ENCODE results near the gene C1QTNF1.

Gene C1QTNF1

GRCh38 chr17:79023886-79024771 lies at the start of gene C1QTNF1:
TSS of gene C1QTNF1 (plus strand) at chr17:79024169. CDS start at chr17:79043969, 19,800 bp downstream.
- no peak for DNase-seq (ENCODE audit: low read depth in 2 of 2)

GRCh38 chr17:78974635-78975591 lies 49.1 kb upstream of the C1QTNF1 start:
- no peak for DNase-seq (ENCODE audit: low read depth in 2 of 2)

GRCh38 chr17:78976907-78977680 lies 46.9 kb upstream of the C1QTNF1 start:
- no peak for DNase-seq (ENCODE audit: low read depth in 2 of 2)

GRCh38 chr17:78977681-78977943 lies 46.4 kb upstream of the C1QTNF1 start:
- DNase-seq (ENCODE audit: low read depth in 2 of 2) = no peak

- no peak for DNase-seq (ENCODE audit: low read depth in 2 of 2)
Measured at GRCh38 chr17:78977997-78978973, 45.7 kb upstream of the C1QTNF1 start.

GRCh38 chr17:78979780-78980623 lies 44.0 kb upstream of the C1QTNF1 start, which contains the start of gene LGALS3BP:
TSS of gene LGALS3BP (minus strand) at chr17:78979923. CDS start at chr17:78977191, 2,732 bp downstream.
- DNase-seq (ENCODE audit: low read depth in 2 of 2) = no peak

GRCh38 chr17:78980624-78980972 lies 43.4 kb upstream of the C1QTNF1 start:
- no peak for DNase-seq (ENCODE audit: low read depth in 2 of 2)

GRCh38 chr17:78981010-78981888 lies 42.7 kb upstream of the C1QTNF1 start:
- no peak for DNase-seq (ENCODE audit: low read depth in 2 of 2)

- DNase-seq (ENCODE audit: low read depth in 2 of 2) = no peak
Measured at GRCh38 chr17:78985395-78985794, 38.6 kb upstream of the C1QTNF1 start.

- DNase-seq (ENCODE audit: low read depth in 2 of 2) = no peak
Measured at GRCh38 chr17:78986048-78986648, 37.8 kb upstream of the C1QTNF1 start.

- no peak for DNase-seq (ENCODE audit: low read depth in 2 of 2)
Measured at GRCh38 chr17:78986649-78987328, 37.2 kb upstream of the C1QTNF1 start.

- no peak for DNase-seq (ENCODE audit: low read depth in 2 of 2)
Measured at GRCh38 chr17:78988152-78988551, 35.8 kb upstream of the C1QTNF1 start.

GRCh38 chr17:78990349-78991016 lies 33.5 kb upstream of the C1QTNF1 start:
- no peak for DNase-seq (ENCODE audit: low read depth in 2 of 2)

- no peak for DNase-seq (ENCODE audit: low read depth in 2 of 2)
Measured at GRCh38 chr17:78991017-78991738, 32.8 kb upstream of the C1QTNF1 start.

GRCh38 chr17:78991906-78992532 lies 31.9 kb upstream of the C1QTNF1 start:
- DNase-seq (ENCODE audit: low read depth in 2 of 2) = no peak

Data from activated CD4-positive, alpha-beta T cell treated with anti-CD3 and anti-CD28 coated beads for 24 hours (primary cell).